HCT116 (cell line): Measurements from ENCODE around the gene ACTA2. TPM values are rescaled to one million over a fixed set of nuclear protein-coding genes. Genes with fewer than 3 reads are reported as not detected.
"Not testable (repeated sequence)": the region's sequence is repeated elsewhere in the genome, so short reads cannot be mapped to it uniquely, and the experiment has no call there.

Source experiments
- ATAC-seq: fragments of 200-7000 bp; cut with Tn5 transposase; 2 replicates; pipeline ENCODE4 v1.9.1; 2020; ENCODE audit warnings: mild to moderate bottlenecking, moderate library complexity
- BruUV-seq: library from RNA; stranded (reverse); fragments of 400-500 nt; replicated peaks from 2 replicates; lab custom pipeline; 2021; lab: Mats Ljungman, UMichigan
- CTCF ChIA-PET: fragments of 300-600 bp; sonication (Branson Sonifier 250); formaldehyde crosslinking; loops from one replicate; lab custom pipeline; 2021; ENCODE audit warnings: antibody characterized with exemption; lab: Charles Lee
- POLR2A ChIA-PET: fragments of 300-600, 350-600 bp; sonication (Branson Sonifier 250); formaldehyde crosslinking; loops from one replicate; lab custom pipeline; 2021; ENCODE audit warnings: antibody characterized with exemption; lab: Charles Lee
- RAD21 ChIA-PET, 2 experiments: fragments of 300-600 bp; sonication (Branson Sonifier 250); formaldehyde crosslinking; loops; one replicate each; lab custom pipeline; 2023; ENCODE audit warnings: low total read pairs in 2 of 2; ENCODE audit not compliant: uncharacterized antibody in 2 of 2, unreplicated experiment in 2 of 2, low non-redundant PET in 1 of 2; lab: Charles Lee
- DNase-seq: peaks from one replicate; pipeline ENCODE4 v3.0.0-alpha.2; 2010; ENCODE audit warnings: low read depth, low spot score
- H2AFZ ChIP-seq: fragments of 200-600 bp; shearing (Covaris generic), sonication (generic); 2 replicates; pipeline ENCODE4 v1.6.1; 2017; ENCODE audit warnings: low read depth, mixed run types, mixed read lengths, antibody characterized with exemption, low read length; ENCODE audit not compliant: poor library complexity, severe bottlenecking
- H3K27ac ChIP-seq: 2 replicates; pipeline ENCODE4 v1.5.1; 2012; ENCODE audit warnings: low read depth, low read length
- H3K27me3 ChIP-seq: fragments of 200-600 bp; sonication (generic); 2 replicates; pipeline ENCODE4 v1.6.1; 2016; ENCODE audit warnings: mixed run types, low read length, mixed read lengths; ENCODE audit not compliant: insufficient read depth
- H3K36me3 ChIP-seq, 2 experiments: fragments of 200-500 bp in 1 of 2; fragments of 200-600 bp in 1 of 2; sonication (Bioruptor generic) in 1 of 2; sonication (generic) in 1 of 2; 2 replicates each; pipeline versions ENCODE4 v1.5.1 to v1.6.1; 2014 to 2016; ENCODE audit warnings: low read length in 2 of 2, inconsistent platforms in 1 of 2, mixed read lengths in 1 of 2, mixed run types in 1 of 2; ENCODE audit not compliant: insufficient read depth in 2 of 2, control insufficient read depth in 1 of 2
- H3K4me1 ChIP-seq, 2 experiments: fragments of 200-600 bp in 1 of 2; sonication (generic) in 1 of 2; 2 replicates each; pipeline versions ENCODE4 v1.5.1 to v1.6.1; 2012 to 2017; ENCODE audit warnings: low read length in 2 of 2, inconsistent platforms in 1 of 2, mild to moderate bottlenecking in 1 of 2, mixed read lengths in 1 of 2, mixed run types in 1 of 2, moderate library complexity in 1 of 2; ENCODE audit not compliant: insufficient read depth in 2 of 2, control insufficient read depth in 1 of 2
- H3K4me2 ChIP-seq: fragments of 200-600 bp; sonication (generic); 2 replicates; pipeline ENCODE4 v1.6.1; 2017; ENCODE audit warnings: mixed run types, low read length, mixed read lengths
- H3K4me3 ChIP-seq, 2 experiments: fragments of 200-600 bp in 1 of 2; sonication (generic) in 1 of 2; replicated peaks in 1 of 2; 2 replicates each; pipeline ENCODE4 v1.5.1; 2011 to 2016; ENCODE audit warnings: low read length in 2 of 2, control low read depth in 1 of 2, low read depth in 1 of 2, mild to moderate bottlenecking in 1 of 2, mixed read lengths in 1 of 2, mixed run types in 1 of 2
- H3K79me2 ChIP-seq: fragments of 200-600 bp; sonication (generic); 2 replicates; pipeline ENCODE4 v1.6.1; 2017; ENCODE audit warnings: mild to moderate bottlenecking, mixed run types, low read length, moderate library complexity, mixed read lengths; ENCODE audit not compliant: insufficient read depth
- H3K9ac ChIP-seq: fragments of 200-600 bp; sonication (generic); 2 replicates; pipeline ENCODE4 v1.6.1; 2016; ENCODE audit warnings: low read length, mixed read lengths
- H3K9me2 ChIP-seq: fragments of 200-600 bp; sonication (generic), shearing (Covaris generic); 2 replicates; pipeline ENCODE4 v1.6.1; 2017; ENCODE audit warnings: mixed run types, mild to moderate bottlenecking, moderate library complexity; ENCODE audit not compliant: insufficient read depth
- H3K9me3 ChIP-seq, 2 experiments: fragments of 200-500 bp in 1 of 2; fragments of 200-600 bp in 1 of 2; sonication (Bioruptor generic) in 1 of 2; sonication (generic) in 1 of 2; 2 replicates each; pipeline ENCODE4 v1.6.1; 2014 to 2017; ENCODE audit warnings: low read length in 2 of 2, mixed read lengths in 2 of 2, inconsistent platforms in 1 of 2, low read depth in 1 of 2, mild to moderate bottlenecking in 1 of 2, mixed run types in 1 of 2, moderate library complexity in 1 of 2; ENCODE audit not compliant: control insufficient read depth in 1 of 2, insufficient read depth in 1 of 2
- H4K20me1 ChIP-seq: fragments of 200-600 bp; sonication (generic), shearing (Covaris generic); 2 replicates; pipeline ENCODE4 v1.6.1; 2017; ENCODE audit warnings: mixed run types, mild to moderate bottlenecking, moderate library complexity; ENCODE audit not compliant: insufficient read depth
- TCF7L2 ChIP-seq: IDR thresholded peaks from 2 replicates; pipeline ENCODE4 v1.7.0; 2011; ENCODE audit warnings: borderline replicate concordance, inconsistent platforms; ENCODE audit not compliant: insufficient read depth, insufficient read length; ENCODE audit errors: extremely low read depth
- intact Hi-C: fragments of 100-400 bp; cut with micrococcal nuclease; formaldehyde crosslinking; loops from 2 replicates; pipeline ENCODE4 v1.10.0; 2022
- total RNA-seq: library from RNA; stranded (reverse); gene quantifications from one replicate; pipeline ENCODE4 v1.2.1, GENCODE V29; 2021; ENCODE audit not compliant: unreplicated experiment
- TF ChIP-seq, protein P1 (sequence below): IDR thresholded peaks from 2 replicates; pipeline ENCODE4 v1.6.1; 2012; ENCODE audit warnings: low read depth

ACTA2 gene
- total RNA-seq, 1 experiment from 2014 or later: 9.4 TPM

DNA sequence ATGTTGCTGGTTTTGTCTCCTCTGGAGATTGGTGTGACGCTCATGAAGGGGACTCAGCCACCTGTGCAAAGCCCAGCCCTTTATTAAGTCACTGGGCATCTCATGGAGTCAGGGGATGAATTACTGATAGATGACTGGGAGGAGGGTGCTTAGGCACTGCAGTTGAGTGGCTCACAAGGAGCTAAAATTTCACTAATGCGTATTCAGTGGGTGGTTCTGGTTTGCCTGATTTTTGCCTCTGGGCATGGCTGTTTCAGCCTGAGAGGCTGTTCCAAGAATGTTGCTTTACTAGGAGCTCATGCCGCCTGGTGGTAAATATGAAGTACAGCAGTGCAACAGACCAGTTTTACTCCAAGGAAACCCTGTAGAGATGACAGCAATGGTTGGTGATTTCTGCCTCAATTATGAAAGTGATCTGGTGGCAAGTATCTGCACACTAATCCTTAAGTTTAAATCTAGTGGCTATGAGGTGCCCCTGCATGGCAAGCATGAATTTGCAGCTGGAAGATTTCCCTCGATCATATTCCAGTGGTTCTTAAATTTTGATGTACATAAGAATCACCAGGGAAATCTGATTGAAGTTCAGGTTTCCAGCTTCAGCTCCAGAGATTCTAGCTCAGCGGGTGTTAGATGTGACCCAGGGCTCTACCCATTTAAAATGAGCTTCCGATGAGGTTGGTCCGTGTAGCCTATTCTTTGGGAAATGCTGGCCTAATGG lies 19.9 kb downstream of the ACTA2 start (continued):
- TF ChIP-seq, protein P1, sequence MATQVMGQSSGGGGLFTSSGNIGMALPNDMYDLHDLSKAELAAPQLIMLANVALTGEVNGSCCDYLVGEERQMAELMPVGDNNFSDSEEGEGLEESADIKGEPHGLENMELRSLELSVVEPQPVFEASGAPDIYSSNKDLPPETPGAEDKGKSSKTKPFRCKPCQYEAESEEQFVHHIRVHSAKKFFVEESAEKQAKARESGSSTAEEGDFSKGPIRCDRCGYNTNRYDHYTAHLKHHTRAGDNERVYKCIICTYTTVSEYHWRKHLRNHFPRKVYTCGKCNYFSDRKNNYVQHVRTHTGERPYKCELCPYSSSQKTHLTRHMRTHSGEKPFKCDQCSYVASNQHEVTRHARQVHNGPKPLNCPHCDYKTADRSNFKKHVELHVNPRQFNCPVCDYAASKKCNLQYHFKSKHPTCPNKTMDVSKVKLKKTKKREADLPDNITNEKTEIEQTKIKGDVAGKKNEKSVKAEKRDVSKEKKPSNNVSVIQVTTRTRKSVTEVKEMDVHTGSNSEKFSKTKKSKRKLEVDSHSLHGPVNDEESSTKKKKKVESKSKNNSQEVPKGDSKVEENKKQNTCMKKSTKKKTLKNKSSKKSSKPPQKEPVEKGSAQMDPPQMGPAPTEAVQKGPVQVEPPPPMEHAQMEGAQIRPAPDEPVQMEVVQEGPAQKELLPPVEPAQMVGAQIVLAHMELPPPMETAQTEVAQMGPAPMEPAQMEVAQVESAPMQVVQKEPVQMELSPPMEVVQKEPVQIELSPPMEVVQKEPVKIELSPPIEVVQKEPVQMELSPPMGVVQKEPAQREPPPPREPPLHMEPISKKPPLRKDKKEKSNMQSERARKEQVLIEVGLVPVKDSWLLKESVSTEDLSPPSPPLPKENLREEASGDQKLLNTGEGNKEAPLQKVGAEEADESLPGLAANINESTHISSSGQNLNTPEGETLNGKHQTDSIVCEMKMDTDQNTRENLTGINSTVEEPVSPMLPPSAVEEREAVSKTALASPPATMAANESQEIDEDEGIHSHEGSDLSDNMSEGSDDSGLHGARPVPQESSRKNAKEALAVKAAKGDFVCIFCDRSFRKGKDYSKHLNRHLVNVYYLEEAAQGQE: no peak
- TF ChIP-seq TCF7L2: no peak

DNA sequence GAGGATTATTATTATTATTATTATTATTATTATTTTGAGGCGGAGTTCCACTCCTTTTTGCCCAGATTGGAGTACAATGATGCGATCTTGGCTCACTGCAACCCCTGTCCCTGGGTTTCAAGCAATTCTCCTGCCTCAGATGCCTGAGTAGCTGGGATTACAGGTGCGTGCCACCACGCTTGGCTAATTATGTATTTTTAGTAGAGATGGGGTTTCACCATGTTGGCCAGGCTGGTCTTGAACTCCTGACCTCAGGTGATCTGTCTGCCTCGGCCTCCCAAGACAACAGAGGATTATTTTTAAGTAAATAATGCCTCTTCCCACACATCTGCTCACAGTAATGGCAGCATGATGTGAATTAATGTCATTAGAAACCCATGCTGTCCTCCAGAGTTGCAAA lies 20.5 kb downstream of the ACTA2 start:
- H3K9ac ChIP-seq, H2AFZ ChIP-seq, ATAC-seq, H4K20me1 ChIP-seq, H3K36me3 ChIP-seq, H3K4me3 ChIP-seq, H3K9me3 ChIP-seq, H3K9me2 ChIP-seq, BruUV-seq, H3K4me2 ChIP-seq, H3K27ac ChIP-seq, H3K79me2 ChIP-seq, DNase-seq, H3K27me3 ChIP-seq: not testable (repeated sequence)
- ChIA-PET RAD21 (interaction anchor here (1.0 to 2.0 kb wide), 3 partner anchors 96 to 367 kb away, joined by 5 to 10 read pairs (median 5); no protein-coding TSS in a partner anchor), CTCF (interaction anchor here (0.8 to 5.9 kb wide), 29 partner anchors 9 to 616 kb away, joined by 3 to 148 read pairs (median 5); partner anchors contain the start of genes FAS and STAMBPL1), POLR2A (interaction anchor here (0.9 to 1.3 kb wide), 2 partner anchors 51 to 96 kb away, joined by 3 to 4 read pairs; no protein-coding TSS in a partner anchor)
- peaks cover 7 to 16% of the 10 kb centered on the region in 2 experiments; a peak in 3 of 4 replicates for H3K4me1 ChIP-seq
- intact Hi-C loops: loop anchor here (1.0 kb wide), 2 partner anchors 97 to 367 kb away; no protein-coding TSS in a partner anchor
